HepG2 (cell line): ENCODE results near the gene MIF.

Experiments used
- CTCF ChIP-seq: sonication (generic); formaldehyde crosslinking; IDR thresholded peaks from 2 replicates; pipeline ENCODE4 v1.5.0; 2020; ENCODE audit warnings: mild to moderate bottlenecking, missing genetic modification reagents, moderate library complexity
- EED ChIP-seq: sonication (generic); formaldehyde crosslinking; IDR thresholded peaks from 2 replicates; pipeline ENCODE4 v1.5.0; 2020; ENCODE audit warnings: mild to moderate bottlenecking, missing genetic modification reagents
- EP300 ChIP-seq, 3 experiments: sonication (generic) in 1 of 3; formaldehyde crosslinking in 1 of 3; IDR thresholded peaks; 2 replicates each; pipeline versions ENCODE4 v1.5.1 to v1.6.1; 2011 to 2020; ENCODE audit warnings: low read depth in 2 of 3, low read length in 2 of 3, borderline replicate concordance in 1 of 3, improper control_type of control experiment in 1 of 3, mild to moderate bottlenecking in 1 of 3, missing genetic modification reagents in 1 of 3, moderate library complexity in 1 of 3
- POLR2A ChIP-seq, 2 experiments: IDR thresholded peaks; 2 replicates each; pipeline ENCODE4 v1.6.1; 2011; ENCODE audit warnings: low read depth in 2 of 2, low read length in 2 of 2, mild to moderate bottlenecking in 1 of 2, moderate library complexity in 1 of 2; ENCODE audit not compliant: insufficient read depth in 1 of 2
- SALL2 ChIP-seq: sonication (generic); formaldehyde crosslinking; IDR thresholded peaks from 2 replicates; pipeline ENCODE4 v1.8.1; 2023; ENCODE audit warnings: mild to moderate bottlenecking, missing genetic modification reagents, inconsistent platforms
- TOE1 ChIP-seq: sonication (generic); formaldehyde crosslinking; IDR thresholded peaks from 2 replicates; pipeline ENCODE4 v1.4.0; 2020; ENCODE audit warnings: mild to moderate bottlenecking, missing genetic modification reagents
- ZNF121 ChIP-seq: sonication (generic); formaldehyde crosslinking; IDR thresholded peaks from 2 replicates; pipeline ENCODE4 v1.5.0; 2020; ENCODE audit warnings: mild to moderate bottlenecking, missing genetic modification reagents
- ZNF30 ChIP-seq: sonication (generic); formaldehyde crosslinking; IDR thresholded peaks from 2 replicates; pipeline ENCODE4 v1.5.0; 2020; ENCODE audit warnings: mild to moderate bottlenecking, missing genetic modification reagents

- TF ChIP-seq EED (CRISPR knock-in tag), result no peak
- TF ChIP-seq ZNF30 (CRISPR knock-in tag), result no peak
- no peak for TF ChIP-seq ZNF121 (CRISPR knock-in tag)
- peak; percentile 47 to 93; a peak in 3 of 4 replicates for TF ChIP-seq POLR2A (IDR thresholded peaks at IDR 0.05; ENCODE audit: insufficient read depth in 1 of 2, low read depth in 2 of 2, low read length in 2 of 2)
- TF ChIP-seq EP300 (IDR thresholded peaks at IDR 0.05; ENCODE audit: low read depth in 2 of 2, low read length in 2 of 2), result no peak
- TF ChIP-seq EP300 (CRISPR knock-in tag; IDR thresholded peaks at IDR 0.05; ENCODE audit: borderline replicate concordance), result no peak; the same call in 1 of the 2 replicates
- TF ChIP-seq CTCF (CRISPR knock-in tag), result peak; percentile 19
- TF ChIP-seq SALL2 (CRISPR knock-in tag), result peak; percentile 53
- no peak for TF ChIP-seq TOE1 (CRISPR knock-in tag)
Observed at GRCh38 chr22:23857606-23858483, 36.3 kb upstream of the MIF start, which contains the start of gene SLC2A11.
